B cell (primary cell): ENCODE results near the gene CHST9.

ENCODE experiments used
- CTCF ChIP-seq: fragments of 200-600 bp; IDR thresholded peaks from one replicate; pipeline ENCODE4 v1.8.0; 2022; ENCODE audit warnings: antibody characterized with exemption, mild to moderate bottlenecking
- EZH2 ChIP-seq: IDR thresholded peaks from 2 replicates; pipeline ENCODE4 v1.6.1; 2012; ENCODE audit warnings: borderline replicate concordance, low read depth, mild to moderate bottlenecking, moderate library complexity, low read length; ENCODE audit not compliant: insufficient read depth, poor library complexity, severe bottlenecking

GRCh38 chr18:27005589-27005988, 179.5 kb downstream of the CHST9 start:
- TF ChIP-seq EZH2, result no peak
- no peak for TF ChIP-seq CTCF
